HepG2 (cell line): ENCODE data around the gene CTLA4. TPM values are rescaled to one million over a fixed set of nuclear protein-coding genes. Genes with fewer than 3 reads are reported as not detected.

Source experiments
- ARHGAP35 ChIP-seq: sonication (generic); formaldehyde crosslinking; IDR thresholded peaks from 2 replicates; pipeline ENCODE4 v1.9.0; 2022; ENCODE audit warnings: mild to moderate bottlenecking, inconsistent platforms, moderate library complexity, missing genetic modification reagents, borderline replicate concordance
- DR1 ChIP-seq: sonication (generic); formaldehyde crosslinking; IDR thresholded peaks from 2 replicates; pipeline ENCODE4 v1.8.0; 2021; ENCODE audit warnings: mild to moderate bottlenecking, missing genetic modification reagents, inconsistent platforms
- FOXP4 ChIP-seq: sonication (generic); formaldehyde crosslinking; IDR thresholded peaks from 2 replicates; pipeline ENCODE4 v1.4.0; 2020; ENCODE audit warnings: missing genetic modification reagents
- KLF11 ChIP-seq: IDR thresholded peaks from 2 replicates; pipeline ENCODE4 v1.6.1; 2016; ENCODE audit warnings: missing compliant biosample characterization
- MATR3 ChIP-seq: sonication (generic); formaldehyde crosslinking; IDR thresholded peaks from 2 replicates; pipeline ENCODE4 v1.4.0; 2020; ENCODE audit warnings: missing genetic modification reagents
- MTA1 ChIP-seq: sonication (generic); formaldehyde crosslinking; IDR thresholded peaks from 2 replicates; pipeline ENCODE4 v1.4.0; 2020; ENCODE audit warnings: missing genetic modification reagents, mild to moderate bottlenecking, borderline replicate concordance
- PHF21A ChIP-seq: sonication (generic); formaldehyde crosslinking; IDR thresholded peaks from 2 replicates; pipeline ENCODE4 v1.5.0; 2020; ENCODE audit warnings: mild to moderate bottlenecking, missing genetic modification reagents
- RCOR2 ChIP-seq: IDR thresholded peaks from 2 replicates; pipeline ENCODE4 v1.6.1; 2016; ENCODE audit warnings: missing biosample characterization, missing genetic modification reagents
- SOX6 ChIP-seq, 2 experiments: fragments of 450-650 bp in 1 of 2; sonication (generic) in 1 of 2; formaldehyde crosslinking in 1 of 2; IDR thresholded peaks; 2 replicates each; pipeline versions ENCODE4 v1.4.0 to v1.6.1; 2017 to 2020; ENCODE audit warnings: antibody characterized with exemption in 1 of 2, mild to moderate bottlenecking in 1 of 2, missing genetic modification reagents in 1 of 2
- TCF12 ChIP-seq, 2 experiments: fragments of 450-650 bp in 1 of 2; sonication (generic) in 1 of 2; formaldehyde crosslinking in 1 of 2; IDR thresholded peaks; 2 replicates each; pipeline versions ENCODE4 v1.6.1 to v1.8.0; 2017 to 2022; ENCODE audit warnings: antibody characterized with exemption in 1 of 2, mild to moderate bottlenecking in 1 of 2, missing genetic modification reagents in 1 of 2, moderate library complexity in 1 of 2
- ZBTB39 ChIP-seq: sonication (generic); formaldehyde crosslinking; IDR thresholded peaks from 2 replicates; pipeline ENCODE4 v1.5.0; 2020; ENCODE audit warnings: missing genetic modification reagents
- ZFP90 ChIP-seq: sonication (generic); formaldehyde crosslinking; IDR thresholded peaks from 2 replicates; pipeline ENCODE4 v1.8.0; 2022; ENCODE audit warnings: missing genetic modification reagents, mild to moderate bottlenecking, inconsistent platforms, borderline replicate concordance
- ZNF264 ChIP-seq: sonication (generic); formaldehyde crosslinking; IDR thresholded peaks from 2 replicates; pipeline ENCODE4 v1.4.0; 2020; ENCODE audit warnings: missing genetic modification reagents
- ZNF430 ChIP-seq: sonication (generic); formaldehyde crosslinking; IDR thresholded peaks from 2 replicates; pipeline ENCODE4 v1.9.0; 2021; ENCODE audit warnings: mild to moderate bottlenecking, missing genetic modification reagents
- ZNF609 ChIP-seq: sonication (generic); formaldehyde crosslinking; IDR thresholded peaks from 2 replicates; pipeline ENCODE4 v1.4.0; 2020; ENCODE audit warnings: mild to moderate bottlenecking, missing genetic modification reagents, borderline replicate concordance
- ZSCAN29 ChIP-seq: sonication (generic); formaldehyde crosslinking; conservative IDR thresholded peaks from 2 replicates; pipeline ENCODE4 v1.4.0; 2020; ENCODE audit warnings: mild to moderate bottlenecking, missing genetic modification reagents
- polyA plus RNA-seq, 8 experiments: library from polyadenylated mRNA; depleted of rRNA in 3 of 8; stranded (reverse) in 7 of 8; unstranded in 1 of 8; fragments of >200 nt; fragmentation: Illumina TruSeq in 4 of 8; extraction: Trizol in 4 of 8; gene quantifications; 2 replicates each; pipeline versions ENCODE4 v1.2.1 to v1.2.3, GENCODE V29; 2011 to 2016; ENCODE audit warnings: low read depth in 4 of 8, missing spikeins in 1 of 8, mixed read lengths in 1 of 8; ENCODE audit not compliant: insufficient read depth in 1 of 8
- total RNA-seq, 5 experiments: library from RNA; depleted of rRNA; stranded (reverse); fragments of >200 nt; fragmentation: Illumina TruSeq; extraction: Trizol; gene quantifications; 2 replicates each; pipeline ENCODE4 v1.2.3, GENCODE V29; 2016; ENCODE audit warnings: low read depth in 1 of 5

The CTLA4 gene
- total and polyA plus RNA-seq, 2 of the 13 experiments (the other 11 are each of a cell fraction or from before 2014, with no cell fraction given): 0.16 TPM; not detected in 1

- peak; percentile 94 for TF ChIP-seq FOXP4 (CRISPR knock-in tag)
- TF ChIP-seq ZNF430 (CRISPR knock-in tag): no peak
- TF ChIP-seq ZNF609: peak; percentile 90
- peak; percentile 97 for TF ChIP-seq ZSCAN29 (CRISPR knock-in tag)
- TF ChIP-seq SOX6 (IDR thresholded peaks at IDR 0.05): no peak
- peak; percentile 95 for TF ChIP-seq SOX6 (CRISPR knock-in tag; IDR thresholded peaks at IDR 0.05)
- peak; percentile 96 for TF ChIP-seq PHF21A (CRISPR knock-in tag)
- TF ChIP-seq DR1 (CRISPR knock-in tag): peak; percentile 14; the same call in 1 of the 2 replicates
- TF ChIP-seq RCOR2 (CRISPR knock-in tag): peak; percentile 94
- peak; percentile 98 for TF ChIP-seq ZBTB39 (CRISPR knock-in tag)
- 0 out of 2 replicates have a peak, but pooled peaks have one; percentile 28 for TF ChIP-seq KLF11 (CRISPR knock-in tag)
- TF ChIP-seq MATR3 (CRISPR knock-in tag): no peak
- TF ChIP-seq ARHGAP35: 0 out of 2 replicates have a peak, but pooled peaks have one; percentile 69
- TF ChIP-seq ZFP90: peak; percentile 71; the same call in 1 of the 2 replicates
- TF ChIP-seq MTA1: peak; percentile 83; the same call in 1 of the 2 replicates
- peak; percentile 85; the same call in 1 of the 2 replicates for TF ChIP-seq ZNF264 (CRISPR knock-in tag)
- no peak for TF ChIP-seq TCF12 (IDR thresholded peaks at IDR 0.05)
- no peak for TF ChIP-seq TCF12 (CRISPR knock-in tag; IDR thresholded peaks at IDR 0.05)
Observed at GRCh38 chr2:203819434-203820133, 48.0 kb upstream of the CTLA4 start (continued).
